Measurements from ENCODE around the gene PATJ.

DNA sequence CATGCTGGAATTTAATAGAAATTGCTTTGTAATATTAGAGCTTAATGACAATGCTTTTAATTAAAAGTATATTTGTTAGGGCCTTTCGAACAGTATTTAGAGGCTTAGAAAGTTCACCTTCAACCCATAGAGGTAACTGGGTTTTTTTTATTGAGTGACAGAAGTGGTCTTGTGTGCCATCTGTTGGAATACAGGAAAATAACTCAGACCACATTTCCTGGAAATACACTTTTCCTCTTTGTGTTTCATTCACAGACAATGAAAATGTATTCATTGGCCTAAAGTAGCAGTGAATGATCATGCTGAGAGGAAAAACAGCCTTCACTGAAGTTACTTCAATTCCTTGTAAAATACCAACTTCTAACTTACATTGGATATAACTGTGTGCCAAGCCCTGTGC is 368.8 kb downstream of the PATJ start:
- TF ChIP-seq POLR2AphosphoS5 (IDR thresholded peaks at IDR 0.05) = no peak
- TF ChIP-seq, protein P1, sequence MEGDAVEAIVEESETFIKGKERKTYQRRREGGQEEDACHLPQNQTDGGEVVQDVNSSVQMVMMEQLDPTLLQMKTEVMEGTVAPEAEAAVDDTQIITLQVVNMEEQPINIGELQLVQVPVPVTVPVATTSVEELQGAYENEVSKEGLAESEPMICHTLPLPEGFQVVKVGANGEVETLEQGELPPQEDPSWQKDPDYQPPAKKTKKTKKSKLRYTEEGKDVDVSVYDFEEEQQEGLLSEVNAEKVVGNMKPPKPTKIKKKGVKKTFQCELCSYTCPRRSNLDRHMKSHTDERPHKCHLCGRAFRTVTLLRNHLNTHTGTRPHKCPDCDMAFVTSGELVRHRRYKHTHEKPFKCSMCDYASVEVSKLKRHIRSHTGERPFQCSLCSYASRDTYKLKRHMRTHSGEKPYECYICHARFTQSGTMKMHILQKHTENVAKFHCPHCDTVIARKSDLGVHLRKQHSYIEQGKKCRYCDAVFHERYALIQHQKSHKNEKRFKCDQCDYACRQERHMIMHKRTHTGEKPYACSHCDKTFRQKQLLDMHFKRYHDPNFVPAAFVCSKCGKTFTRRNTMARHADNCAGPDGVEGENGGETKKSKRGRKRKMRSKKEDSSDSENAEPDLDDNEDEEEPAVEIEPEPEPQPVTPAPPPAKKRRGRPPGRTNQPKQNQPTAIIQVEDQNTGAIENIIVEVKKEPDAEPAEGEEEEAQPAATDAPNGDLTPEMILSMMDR (IDR thresholded peaks at IDR 0.05) = no peak

Measured in stomach (tissue), 4 donors.